MCF 10A (cell line): ENCODE data around the gene CA12. TPM values are rescaled to one million over a fixed set of nuclear protein-coding genes. Genes with fewer than 3 reads are reported as not detected.
"Not testable (repeated sequence)": the region's sequence is repeated elsewhere in the genome, so short reads cannot be mapped to it uniquely, and the experiment has no call there.

Experiments
- BruUV-seq: library from RNA; stranded (reverse); fragments of 400-500 nt; replicated peaks from 2 replicates; lab custom pipeline; 2021; lab: Mats Ljungman, UMichigan
- CTCF ChIA-PET: fragments of 300-600 bp; sonication (Branson Sonifier 250); formaldehyde crosslinking; extraction: SDS; loops from one replicate; lab custom pipeline; 2021; ENCODE audit warnings: antibody characterized with exemption, inconsistent platforms; lab: Yijun Ruan, JAX
- POLR2A ChIA-PET: fragments of 300-600, 350-650 bp; sonication (Branson Sonifier 250); formaldehyde crosslinking; extraction: SDS; loops from one replicate; lab custom pipeline; 2020; ENCODE audit warnings: antibody characterized with exemption, inconsistent platforms; lab: Yijun Ruan, JAX
- DNase-seq: peaks from one replicate; pipeline ENCODE4 v3.0.0-alpha.2; 2018; ENCODE audit not compliant: unreplicated experiment
- H3K27ac Mint-ChIP-seq: one replicate; pipeline ENCODE4 v1.8.0; 2022; ENCODE audit warnings: mild to moderate bottlenecking, low read depth, mixed read lengths; ENCODE audit not compliant: unreplicated experiment
- H3K27me3 Mint-ChIP-seq: one replicate; pipeline ENCODE4 v1.8.0; 2022; ENCODE audit warnings: mixed read lengths; ENCODE audit not compliant: insufficient read depth, unreplicated experiment
- H3K36me3 Mint-ChIP-seq: one replicate; pipeline ENCODE4 v1.8.0; 2022; ENCODE audit warnings: mild to moderate bottlenecking, moderate library complexity, mixed read lengths; ENCODE audit not compliant: insufficient read depth, unreplicated experiment
- H3K4me1 Mint-ChIP-seq: one replicate; pipeline ENCODE4 v1.8.0; 2022; ENCODE audit warnings: mixed read lengths; ENCODE audit not compliant: insufficient read depth, unreplicated experiment
- H3K4me3 Mint-ChIP-seq: one replicate; pipeline ENCODE4 v1.8.0; 2022; ENCODE audit warnings: mild to moderate bottlenecking, moderate library complexity, mixed read lengths; ENCODE audit not compliant: unreplicated experiment
- H3K9me3 Mint-ChIP-seq: one replicate; pipeline ENCODE4 v1.8.0; 2022; ENCODE audit warnings: mixed read lengths; ENCODE audit not compliant: unreplicated experiment
- CTCF ChIP-seq: fragments of 200-600 bp; IDR thresholded peaks from one replicate; pipeline ENCODE4 v1.8.0; 2022; ENCODE audit warnings: antibody characterized with exemption, mild to moderate bottlenecking; ENCODE audit not compliant: unreplicated experiment
- intact Hi-C: fragments of 100-400 bp; cut with micrococcal nuclease; formaldehyde crosslinking; loops from 2 replicates; pipeline ENCODE4 v1.14.1; 2022
- total RNA-seq: library from RNA; stranded (reverse); gene quantifications from 2 replicates; pipeline ENCODE4 v1.2.3, GENCODE V29; 2022

The CA12 gene
- total RNA-seq, 1 experiment from 2014 or later, result 19.6 TPM

- ChIA-PET CTCF (interaction anchor here (0.6 kb wide), 2 partner anchors 14 to 39 kb away, joined by 3 to 4 read pairs; no protein-coding TSS in a partner anchor), POLR2A (interaction anchor here (1.6 kb wide), 1 partner anchor 22 kb away, joined by 3 read pairs; no protein-coding TSS in a partner anchor)
- no peaks in the 10 kb centered on the region for H3K27me3 Mint-ChIP-seq
- no peaks in the 10 kb centered on the region for H3K36me3 Mint-ChIP-seq
- H3K9me3 Mint-ChIP-seq, result no peaks in the 10 kb centered on the region
- no peak overlapping the region for H3K27ac Mint-ChIP-seq
- no peak for TF ChIP-seq CTCF
- peaks cover 8% of the 10 kb centered on the region for H3K4me1 Mint-ChIP-seq
- BruUV-seq, result no TSS peak
- DNase-seq, result no peak
- H3K4me3 Mint-ChIP-seq, result no peak overlapping the region
- intact Hi-C loops, result no loop called here
Observed at GRCh38 chr15:63418811-63419210, 37.2 kb upstream of the CA12 start.

GRCh38 chr15:63417721-63418120 lies 36.1 kb upstream of the CA12 start:
- Mint-ChIP-seq H3K36me3 (no peaks in the 10 kb centered on the region), H3K4me1 (peaks cover 8% of the 10 kb centered on the region), H3K27me3 (no peaks in the 10 kb centered on the region), H3K27ac (no peak overlapping the region), H3K4me3 (no peak overlapping the region), H3K9me3 (no peaks in the 10 kb centered on the region)
- intact Hi-C loops, result no loop called here
- no peak for DNase-seq
- POLR2A ChIA-PET, result no interaction called here
- CTCF ChIA-PET, result no interaction called here
- TF ChIP-seq CTCF, result no peak
- BruUV-seq, result no TSS peak

GRCh38 chr15:63417274-63417673 lies 35.6 kb upstream of the CA12 start:
- BruUV-seq, H3K27ac Mint-ChIP-seq, H3K27me3 Mint-ChIP-seq, H3K9me3 Mint-ChIP-seq, H3K36me3 Mint-ChIP-seq, DNase-seq, H3K4me1 Mint-ChIP-seq, intact Hi-C loops, POLR2A ChIA-PET, H3K4me3 Mint-ChIP-seq: not testable (repeated sequence)
- CTCF ChIA-PET, result interaction anchor here (0.6 kb wide), 1 partner anchor 10 kb away, joined by 3 read pairs; no protein-coding TSS in a partner anchor

- H3K4me1 Mint-ChIP-seq, result no peaks in the 10 kb centered on the region
- ChIA-PET POLR2A (no interaction called here), CTCF (interaction anchor here (0.9 to 1.4 kb wide), 2 partner anchors 12 to 52 kb away, joined by 4 to 8 read pairs; no protein-coding TSS in a partner anchor)
- no peaks in the 10 kb centered on the region for H3K36me3 Mint-ChIP-seq
- BruUV-seq, result no TSS peak
- no peak overlapping the region for H3K4me3 Mint-ChIP-seq
- no peak for DNase-seq
- H3K27me3 Mint-ChIP-seq, result no peaks in the 10 kb centered on the region
- no peaks in the 10 kb centered on the region for H3K9me3 Mint-ChIP-seq
- intact Hi-C loops, result no loop called here
- no peak for TF ChIP-seq CTCF
- H3K27ac Mint-ChIP-seq, result no peak overlapping the region
Observed at GRCh38 chr15:63414474-63415120, 33.0 kb upstream of the CA12 start.
